ENCODE results near the gene SMCO1.
"Not testable (repeated sequence)": the region's sequence is repeated elsewhere in the genome, so short reads cannot be mapped to it uniquely, and the experiment has no call there.

The SMCO1 gene

DNA sequence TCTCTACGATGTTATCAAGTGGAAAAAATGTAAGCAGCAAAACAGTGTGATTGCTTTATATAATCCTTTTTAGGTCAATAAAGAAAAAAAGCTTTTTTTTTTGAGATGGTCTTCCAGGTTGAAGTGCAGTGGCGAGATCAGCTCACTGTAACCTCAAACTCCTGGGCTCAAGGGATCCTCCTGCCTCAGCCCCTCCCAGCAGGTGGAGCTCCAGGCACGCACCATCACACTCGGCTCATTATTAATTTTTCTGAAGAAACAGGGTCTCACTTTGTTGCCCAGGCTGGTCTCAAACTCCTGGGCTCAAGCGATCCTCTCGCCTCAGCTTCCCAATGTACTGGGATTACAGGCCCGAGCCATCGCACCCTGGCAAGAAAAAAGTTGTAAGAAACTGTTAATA is 28.9 kb downstream of the SMCO1 start:
- peak; percentile 59 for DNase-seq

DNA sequence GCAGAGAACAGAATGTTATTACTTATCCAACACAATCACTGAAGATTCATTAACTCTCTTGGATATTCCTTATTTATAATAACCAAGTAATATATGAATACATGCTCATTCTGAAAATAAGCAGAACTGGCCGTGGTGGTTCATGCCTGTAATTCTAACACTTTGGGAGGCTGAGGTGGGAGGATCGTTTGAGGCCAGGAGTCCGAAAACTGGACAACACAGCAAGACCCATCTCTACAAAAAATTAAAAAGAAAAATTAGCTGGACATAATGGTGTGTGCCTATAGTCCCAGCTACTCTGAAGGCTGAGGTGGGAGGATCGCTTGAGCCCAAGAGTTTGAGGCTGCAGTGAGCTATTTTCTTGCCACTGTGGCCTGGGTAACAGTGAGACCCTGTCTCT is 37.5 kb downstream of the SMCO1 start:
- no peak for DNase-seq

GRCh38 chr3:196472286-196472685 is 42.9 kb downstream of the SMCO1 start:
- DNase-seq: no peak

- no peak for DNase-seq
These were observed 43.6 kb downstream of the SMCO1 start for GRCh38 chr3:196471551-196471950.

- not testable (repeated sequence) for DNase-seq
These were observed 45.0 kb downstream of the SMCO1 start for GRCh38 chr3:196470182-196470581.

DNA sequence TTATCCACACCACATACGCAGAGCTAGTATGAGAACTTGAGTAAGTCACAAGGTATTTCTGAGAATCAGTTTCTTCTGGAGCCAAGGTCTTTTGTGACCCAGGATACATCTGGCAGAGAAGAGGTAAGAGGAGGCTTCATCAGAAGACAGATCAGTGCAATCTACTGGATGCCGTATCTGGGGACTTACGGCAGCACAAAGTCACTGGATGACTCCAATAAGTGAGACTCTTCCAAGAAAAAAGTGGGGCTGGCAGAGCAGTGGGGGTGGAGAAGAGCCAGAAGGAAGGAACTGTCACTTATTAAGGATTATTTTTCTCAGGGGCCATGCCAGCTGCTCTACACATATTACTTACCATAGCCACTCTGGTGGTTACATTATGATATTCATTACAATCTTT is 51.3 kb downstream of the SMCO1 start:
- no peak for DNase-seq

DNA sequence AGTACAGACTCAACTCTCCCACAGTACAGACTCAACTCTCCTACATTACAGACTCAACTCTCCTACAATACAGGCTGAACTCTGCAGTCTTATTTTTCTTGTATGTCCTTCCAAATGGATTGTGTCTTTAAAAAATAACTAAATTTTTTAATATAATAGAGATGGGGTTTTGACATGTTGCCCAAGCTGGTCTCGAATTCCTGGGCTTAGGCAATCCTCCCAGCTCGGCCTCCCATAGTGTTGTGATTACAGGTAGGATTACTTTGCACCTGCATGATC is 51.7 kb downstream of the SMCO1 start:
- no peak for DNase-seq

DNA sequence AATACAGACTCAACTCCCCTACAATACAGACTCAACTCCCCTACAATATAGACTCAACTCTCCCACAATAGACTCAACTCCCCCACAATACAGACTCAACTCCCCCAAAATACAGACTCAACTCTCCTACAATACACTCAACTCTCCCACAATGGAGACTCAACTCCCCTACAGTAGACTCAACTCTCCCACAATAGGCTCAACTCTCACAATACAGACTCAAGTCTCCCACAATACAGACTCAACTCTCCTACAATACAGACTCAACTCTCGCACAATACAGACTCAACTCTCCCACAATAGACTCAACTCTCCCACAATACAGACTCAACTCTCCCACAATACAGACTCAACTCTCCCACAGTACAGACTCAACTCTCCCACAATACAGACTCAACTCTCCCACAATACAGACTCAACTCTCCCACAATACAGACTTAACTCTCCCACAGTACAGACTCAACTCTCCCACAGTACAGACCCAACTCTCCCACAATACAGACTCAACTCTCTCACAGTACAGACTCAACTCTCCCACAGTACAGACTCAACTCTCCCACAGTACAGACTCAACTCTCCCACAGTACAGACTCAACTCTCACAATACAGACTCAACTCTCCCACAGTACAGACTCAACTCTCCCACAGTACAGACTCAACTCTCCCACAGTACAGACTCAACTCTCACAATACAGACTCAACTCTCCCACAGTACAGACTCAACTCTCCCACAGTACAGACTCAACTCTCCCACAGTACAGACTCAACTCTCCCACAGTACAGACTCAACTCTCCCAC is 52.3 kb downstream of the SMCO1 start:
- DNase-seq: not testable (repeated sequence)

GRCh38 chr3:196458063-196458462 is 57.1 kb downstream of the SMCO1 start:
- peak; percentile 21 for DNase-seq

GRCh38 chr3:196457470-196457869 is 57.7 kb downstream of the SMCO1 start:
- peak; percentile 79 for DNase-seq

Measured in hematopoietic multipotent progenitor cell treated with erythropoietin and hydrocortisone succinate and interleukin-3 and kit ligand, for 4 days (in vitro differentiated cells).